ENCODE data around the gene SLC15A3.

DNA sequence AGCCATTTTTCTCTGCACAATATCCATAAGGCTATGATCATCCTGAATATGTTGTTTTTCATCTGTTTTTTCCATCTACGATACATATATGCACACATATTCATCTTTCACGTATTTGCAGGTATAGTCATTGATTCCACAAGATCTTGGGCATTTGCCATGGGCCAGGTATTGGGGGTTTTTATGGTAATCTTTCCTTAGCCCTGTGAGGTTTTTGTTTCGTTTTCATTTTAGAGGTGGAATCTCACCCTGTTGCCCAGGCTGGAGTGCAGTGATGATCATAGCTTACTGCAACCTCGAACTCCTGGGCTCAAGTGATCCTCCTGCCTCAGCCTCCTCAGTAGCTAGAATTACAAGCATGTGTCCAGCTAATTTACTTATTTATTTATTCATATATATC is 39.5 kb upstream of the SLC15A3 start:
- TF ChIP-seq, protein P1, sequence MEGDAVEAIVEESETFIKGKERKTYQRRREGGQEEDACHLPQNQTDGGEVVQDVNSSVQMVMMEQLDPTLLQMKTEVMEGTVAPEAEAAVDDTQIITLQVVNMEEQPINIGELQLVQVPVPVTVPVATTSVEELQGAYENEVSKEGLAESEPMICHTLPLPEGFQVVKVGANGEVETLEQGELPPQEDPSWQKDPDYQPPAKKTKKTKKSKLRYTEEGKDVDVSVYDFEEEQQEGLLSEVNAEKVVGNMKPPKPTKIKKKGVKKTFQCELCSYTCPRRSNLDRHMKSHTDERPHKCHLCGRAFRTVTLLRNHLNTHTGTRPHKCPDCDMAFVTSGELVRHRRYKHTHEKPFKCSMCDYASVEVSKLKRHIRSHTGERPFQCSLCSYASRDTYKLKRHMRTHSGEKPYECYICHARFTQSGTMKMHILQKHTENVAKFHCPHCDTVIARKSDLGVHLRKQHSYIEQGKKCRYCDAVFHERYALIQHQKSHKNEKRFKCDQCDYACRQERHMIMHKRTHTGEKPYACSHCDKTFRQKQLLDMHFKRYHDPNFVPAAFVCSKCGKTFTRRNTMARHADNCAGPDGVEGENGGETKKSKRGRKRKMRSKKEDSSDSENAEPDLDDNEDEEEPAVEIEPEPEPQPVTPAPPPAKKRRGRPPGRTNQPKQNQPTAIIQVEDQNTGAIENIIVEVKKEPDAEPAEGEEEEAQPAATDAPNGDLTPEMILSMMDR (IDR thresholded peaks at IDR 0.05) = no peak
- TF ChIP-seq EP300 (IDR thresholded peaks at IDR 0.05) = no peak
